ENCODE measurements around the gene NELFE. TPM values are rescaled to one million over a fixed set of nuclear protein-coding genes. Genes with fewer than 3 reads are reported as not detected.

NELFE gene
- total and polyA plus RNA-seq, 2 donors (not counting 1 experiment from before 2014, with no cell fraction given), result 81.7 to 85.5 TPM

DNA sequence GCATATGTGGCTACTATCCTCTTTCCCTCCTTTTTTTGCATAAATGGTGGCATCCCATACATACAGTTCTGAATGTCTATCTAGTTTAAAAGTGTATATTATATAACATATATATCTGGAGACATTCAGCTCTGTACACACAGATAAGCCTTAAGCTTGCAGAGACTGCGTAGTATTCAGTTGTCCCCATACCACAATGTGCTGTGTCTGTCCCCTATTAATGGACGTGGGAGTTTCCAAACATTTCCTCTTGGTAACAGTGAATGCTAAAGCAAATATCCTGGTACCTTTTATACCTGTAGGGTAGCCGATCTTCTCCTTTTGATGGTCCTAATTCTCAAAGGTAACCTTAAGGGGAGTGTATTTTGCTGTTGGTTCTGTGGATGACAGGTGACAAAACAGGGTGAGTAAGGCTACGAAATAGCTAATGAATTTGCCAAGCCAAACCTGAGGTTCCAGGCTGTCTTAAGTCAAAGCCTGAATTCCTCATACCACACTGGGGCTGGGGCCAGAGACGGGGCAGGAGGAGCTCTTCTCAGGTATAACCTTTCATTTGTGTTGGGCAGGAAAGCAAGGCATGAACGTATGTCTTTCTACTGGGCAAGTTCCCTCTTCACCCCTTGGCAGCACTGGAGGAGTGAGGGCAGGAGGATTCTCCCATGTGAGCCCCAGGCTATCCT is 39.0 kb downstream of the NELFE start:
- H3K27me3 ChIP-seq (ENCODE audit: control insufficient read depth, insufficient read depth, low read length), result no peaks in the 10 kb centered on the region

DNA sequence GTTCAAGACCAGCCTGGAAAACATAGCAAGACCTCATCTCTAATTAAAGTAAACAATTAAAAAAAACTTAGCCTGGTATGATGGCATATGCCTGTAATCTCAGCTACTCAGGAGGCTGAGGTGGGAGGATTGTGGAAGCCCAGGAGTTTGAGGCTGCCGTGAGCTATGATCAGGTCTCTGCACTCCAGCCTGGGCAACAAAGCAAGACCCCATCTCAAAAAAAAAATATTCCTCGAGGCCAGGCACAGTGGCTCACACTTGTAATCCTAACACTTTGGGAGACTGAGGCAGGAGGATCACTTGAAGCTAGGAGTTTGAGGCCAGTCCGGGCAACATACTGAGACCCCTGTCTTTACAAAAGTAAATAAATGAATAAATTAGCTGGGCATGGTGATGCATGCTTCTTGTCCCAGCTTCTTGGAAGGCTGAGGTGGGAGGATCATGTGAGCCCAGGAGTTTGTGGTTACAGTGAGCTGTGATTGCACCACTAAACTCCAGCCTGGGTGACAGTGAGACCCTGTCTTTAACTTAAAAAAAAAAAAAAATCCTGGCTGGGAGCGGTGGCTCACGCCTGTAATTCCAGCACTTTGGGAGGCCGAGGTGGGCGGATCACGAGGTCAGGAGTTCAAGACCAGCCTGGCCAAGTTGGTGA is 40.6 kb downstream of the NELFE start:
- H3K27me3 ChIP-seq (ENCODE audit: control insufficient read depth, insufficient read depth, low read length), result no peaks in the 10 kb centered on the region
- TF ChIP-seq, protein P1, sequence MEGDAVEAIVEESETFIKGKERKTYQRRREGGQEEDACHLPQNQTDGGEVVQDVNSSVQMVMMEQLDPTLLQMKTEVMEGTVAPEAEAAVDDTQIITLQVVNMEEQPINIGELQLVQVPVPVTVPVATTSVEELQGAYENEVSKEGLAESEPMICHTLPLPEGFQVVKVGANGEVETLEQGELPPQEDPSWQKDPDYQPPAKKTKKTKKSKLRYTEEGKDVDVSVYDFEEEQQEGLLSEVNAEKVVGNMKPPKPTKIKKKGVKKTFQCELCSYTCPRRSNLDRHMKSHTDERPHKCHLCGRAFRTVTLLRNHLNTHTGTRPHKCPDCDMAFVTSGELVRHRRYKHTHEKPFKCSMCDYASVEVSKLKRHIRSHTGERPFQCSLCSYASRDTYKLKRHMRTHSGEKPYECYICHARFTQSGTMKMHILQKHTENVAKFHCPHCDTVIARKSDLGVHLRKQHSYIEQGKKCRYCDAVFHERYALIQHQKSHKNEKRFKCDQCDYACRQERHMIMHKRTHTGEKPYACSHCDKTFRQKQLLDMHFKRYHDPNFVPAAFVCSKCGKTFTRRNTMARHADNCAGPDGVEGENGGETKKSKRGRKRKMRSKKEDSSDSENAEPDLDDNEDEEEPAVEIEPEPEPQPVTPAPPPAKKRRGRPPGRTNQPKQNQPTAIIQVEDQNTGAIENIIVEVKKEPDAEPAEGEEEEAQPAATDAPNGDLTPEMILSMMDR (conservative IDR thresholded peaks at IDR 0.05 in 1 of 2, IDR thresholded peaks at IDR 0.05 in 1 of 2; ENCODE audit: low read depth in 1 of 2, low read length in 2 of 2), result no peak
- no peak for TF ChIP-seq EZH2 (IDR thresholded peaks at IDR 0.05; ENCODE audit: low read length, missing control alignments)
- H3K4me2 ChIP-seq (ENCODE audit: extremely low read depth, insufficient read depth, low read length), result no peak overlapping the region
- DNase-seq (ENCODE audit: low read depth in 2 of 2), result no peak
- no peaks in the 10 kb centered on the region for H3K36me3 ChIP-seq (ENCODE audit: control insufficient read depth, insufficient read depth, low read length)
- H3K4me3 ChIP-seq (replicated peaks in 1 of 4; ENCODE audit: control extremely low read depth in 1 of 4, insufficient read depth in 1 of 4, low read depth in 3 of 4, low read length in 4 of 4), result no peak overlapping the region
- no peaks in the 10 kb centered on the region for H3K9me3 ChIP-seq (ENCODE audit: control insufficient read depth, insufficient read depth, low read depth, low read length)
- no peaks in the 10 kb centered on the region for H3K79me2 ChIP-seq (ENCODE audit: control insufficient read depth, insufficient read depth, low read length)
- H4K20me1 ChIP-seq (ENCODE audit: control insufficient read depth, extremely low read depth, insufficient read depth, low read length), result no peaks in the 10 kb centered on the region
- no peak overlapping the region for H2AFZ ChIP-seq (ENCODE audit: low read length)
- no peaks in the 10 kb centered on the region for H3K4me1 ChIP-seq (ENCODE audit: control insufficient read depth, extremely low read depth, insufficient read depth, low read length)
- H3K9ac ChIP-seq (ENCODE audit: insufficient read depth, low read length), result no peak overlapping the region
- no peak overlapping the region for H3K27ac ChIP-seq (ENCODE audit: insufficient read depth, low read length)

More for the DNA sequence above, 39.0 kb downstream of the NELFE start:
- Histone ChIP-seq H3K4me1 (ENCODE audit: control insufficient read depth, extremely low read depth, insufficient read depth, low read length) (no peaks in the 10 kb centered on the region), H3K36me3 (ENCODE audit: control insufficient read depth, insufficient read depth, low read length) (no peaks in the 10 kb centered on the region), H3K27ac (ENCODE audit: insufficient read depth, low read length) (no peak overlapping the region), H3K4me2 (ENCODE audit: extremely low read depth, insufficient read depth, low read length) (no peak overlapping the region), H3K4me3 (replicated peaks in 1 of 4; ENCODE audit: control extremely low read depth in 1 of 4, insufficient read depth in 1 of 4, low read depth in 3 of 4, low read length in 4 of 4) (no peak overlapping the region), H3K9ac (ENCODE audit: insufficient read depth, low read length) (no peak overlapping the region), H2AFZ (ENCODE audit: low read length) (no peak overlapping the region), H3K9me3 (ENCODE audit: control insufficient read depth, insufficient read depth, low read depth, low read length) (no peaks in the 10 kb centered on the region), H4K20me1 (ENCODE audit: control insufficient read depth, extremely low read depth, insufficient read depth, low read length) (no peaks in the 10 kb centered on the region), H3K79me2 (ENCODE audit: control insufficient read depth, insufficient read depth, low read length) (no peaks in the 10 kb centered on the region)
- no peak for TF ChIP-seq EZH2 (IDR thresholded peaks at IDR 0.05; ENCODE audit: low read length, missing control alignments)
- TF ChIP-seq, protein P1 (conservative IDR thresholded peaks at IDR 0.05 in 1 of 2, IDR thresholded peaks at IDR 0.05 in 1 of 2; ENCODE audit: low read depth in 1 of 2, low read length in 2 of 2), result no peak
- DNase-seq (ENCODE audit: low read depth in 2 of 2), result no peak

DNA sequence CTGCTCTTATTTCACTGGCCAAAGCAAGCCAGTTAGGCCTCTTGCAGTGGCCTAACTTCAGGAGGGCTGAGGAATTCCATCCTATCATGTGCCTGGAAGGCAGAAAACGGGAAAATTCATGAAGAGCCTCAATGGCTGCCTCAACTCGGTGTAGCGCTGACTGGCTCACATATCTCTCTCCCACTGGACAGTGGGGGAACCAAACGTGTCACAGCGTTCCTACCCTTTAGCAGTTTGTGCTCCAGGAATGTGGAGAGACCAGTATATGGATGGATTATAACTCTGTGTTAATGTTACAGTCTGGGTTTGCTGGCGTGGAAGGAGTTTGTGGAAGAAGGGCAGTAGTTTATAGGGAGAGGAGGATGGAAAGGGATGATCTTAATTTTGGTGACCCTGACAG is 43.0 kb downstream of the NELFE start:
- no peak for TF ChIP-seq EZH2 (IDR thresholded peaks at IDR 0.05; ENCODE audit: low read length, missing control alignments)
- TF ChIP-seq, protein P1 (conservative IDR thresholded peaks at IDR 0.05 in 1 of 2, IDR thresholded peaks at IDR 0.05 in 1 of 2; ENCODE audit: low read depth in 1 of 2, low read length in 2 of 2), result no peak
- H3K4me1 ChIP-seq (ENCODE audit: control insufficient read depth, extremely low read depth, insufficient read depth, low read length), result peaks cover 3% of the 10 kb centered on the region
- no peak overlapping the region for H3K4me2 ChIP-seq (ENCODE audit: extremely low read depth, insufficient read depth, low read length)
- H4K20me1 ChIP-seq (ENCODE audit: control insufficient read depth, extremely low read depth, insufficient read depth, low read length), result no peaks in the 10 kb centered on the region
- H3K9me3 ChIP-seq (ENCODE audit: control insufficient read depth, insufficient read depth, low read depth, low read length), result no peaks in the 10 kb centered on the region
- no peak overlapping the region for H3K4me3 ChIP-seq (replicated peaks in 1 of 4; ENCODE audit: control extremely low read depth in 1 of 4, insufficient read depth in 1 of 4, low read depth in 3 of 4, low read length in 4 of 4)
- no peak overlapping the region for H3K27ac ChIP-seq (ENCODE audit: insufficient read depth, low read length)
- no peaks in the 10 kb centered on the region for H3K79me2 ChIP-seq (ENCODE audit: control insufficient read depth, insufficient read depth, low read length)
- no peak overlapping the region for H3K9ac ChIP-seq (ENCODE audit: insufficient read depth, low read length)
- no peak overlapping the region for H2AFZ ChIP-seq (ENCODE audit: low read length)
- no peaks in the 10 kb centered on the region for H3K27me3 ChIP-seq (ENCODE audit: control insufficient read depth, insufficient read depth, low read length)
- no peak for DNase-seq (ENCODE audit: low read depth in 2 of 2)
- H3K36me3 ChIP-seq (ENCODE audit: control insufficient read depth, insufficient read depth, low read length), result no peaks in the 10 kb centered on the region

Measured in fibroblast of lung (primary cell).